ENCODE results near the gene LRRC70.
"Not testable (repeated sequence)": the region's sequence is repeated elsewhere in the genome, so short reads cannot be mapped to it uniquely, and the experiment has no call there.

LRRC70 gene, protein sequence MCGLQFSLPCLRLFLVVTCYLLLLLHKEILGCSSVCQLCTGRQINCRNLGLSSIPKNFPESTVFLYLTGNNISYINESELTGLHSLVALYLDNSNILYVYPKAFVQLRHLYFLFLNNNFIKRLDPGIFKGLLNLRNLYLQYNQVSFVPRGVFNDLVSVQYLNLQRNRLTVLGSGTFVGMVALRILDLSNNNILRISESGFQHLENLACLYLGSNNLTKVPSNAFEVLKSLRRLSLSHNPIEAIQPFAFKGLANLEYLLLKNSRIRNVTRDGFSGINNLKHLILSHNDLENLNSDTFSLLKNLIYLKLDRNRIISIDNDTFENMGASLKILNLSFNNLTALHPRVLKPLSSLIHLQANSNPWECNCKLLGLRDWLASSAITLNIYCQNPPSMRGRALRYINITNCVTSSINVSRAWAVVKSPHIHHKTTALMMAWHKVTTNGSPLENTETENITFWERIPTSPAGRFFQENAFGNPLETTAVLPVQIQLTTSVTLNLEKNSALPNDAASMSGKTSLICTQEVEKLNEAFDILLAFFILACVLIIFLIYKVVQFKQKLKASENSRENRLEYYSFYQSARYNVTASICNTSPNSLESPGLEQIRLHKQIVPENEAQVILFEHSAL

DNA sequence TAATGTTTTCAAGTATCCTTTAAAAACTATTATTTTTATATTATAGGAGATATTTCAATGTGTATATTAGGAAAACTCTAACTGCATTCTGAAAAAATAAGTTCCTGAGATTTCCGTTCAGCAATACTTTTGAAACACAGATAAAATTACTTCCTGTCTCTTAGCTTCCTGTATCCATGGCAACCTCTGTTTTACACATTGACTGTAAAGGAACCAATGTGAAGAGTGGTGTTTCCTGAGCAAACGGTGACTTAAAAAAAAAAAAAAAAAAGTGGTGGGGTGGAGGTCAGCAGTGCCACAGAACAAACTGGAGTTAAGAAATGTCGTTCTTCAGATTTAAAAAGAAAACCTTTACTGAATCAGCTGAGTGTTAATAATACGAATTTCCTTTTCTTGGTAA is at the start of gene LRRC70:
Gene LRRC70 (plus strand): TSS at position 280 of the 400 bp plus-strand sequence. CDS start 620 bp downstream, outside the sequence.
- DNase-seq = peak; percentile 84

DNA sequence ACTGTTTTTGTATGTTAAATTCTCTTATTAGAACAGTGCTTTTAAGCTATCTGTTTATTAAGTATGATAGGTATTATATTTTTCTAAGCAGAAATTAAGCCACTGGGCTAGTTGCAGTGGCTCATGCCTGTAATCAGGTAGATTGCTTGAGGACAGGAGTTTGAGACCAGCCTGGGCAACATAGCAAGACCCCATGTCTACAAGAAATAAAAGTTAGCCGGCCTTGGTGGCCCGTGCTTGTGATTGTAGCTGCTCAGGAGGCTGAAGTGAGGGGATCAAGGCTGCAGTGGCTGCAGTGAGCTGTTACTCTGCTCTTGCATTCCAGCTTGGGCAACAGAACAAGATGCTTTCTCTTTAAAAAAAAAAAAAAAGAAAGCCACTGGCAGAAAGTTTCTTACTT is 45.0 kb upstream of the LRRC70 start:
- no peak for DNase-seq

DNA sequence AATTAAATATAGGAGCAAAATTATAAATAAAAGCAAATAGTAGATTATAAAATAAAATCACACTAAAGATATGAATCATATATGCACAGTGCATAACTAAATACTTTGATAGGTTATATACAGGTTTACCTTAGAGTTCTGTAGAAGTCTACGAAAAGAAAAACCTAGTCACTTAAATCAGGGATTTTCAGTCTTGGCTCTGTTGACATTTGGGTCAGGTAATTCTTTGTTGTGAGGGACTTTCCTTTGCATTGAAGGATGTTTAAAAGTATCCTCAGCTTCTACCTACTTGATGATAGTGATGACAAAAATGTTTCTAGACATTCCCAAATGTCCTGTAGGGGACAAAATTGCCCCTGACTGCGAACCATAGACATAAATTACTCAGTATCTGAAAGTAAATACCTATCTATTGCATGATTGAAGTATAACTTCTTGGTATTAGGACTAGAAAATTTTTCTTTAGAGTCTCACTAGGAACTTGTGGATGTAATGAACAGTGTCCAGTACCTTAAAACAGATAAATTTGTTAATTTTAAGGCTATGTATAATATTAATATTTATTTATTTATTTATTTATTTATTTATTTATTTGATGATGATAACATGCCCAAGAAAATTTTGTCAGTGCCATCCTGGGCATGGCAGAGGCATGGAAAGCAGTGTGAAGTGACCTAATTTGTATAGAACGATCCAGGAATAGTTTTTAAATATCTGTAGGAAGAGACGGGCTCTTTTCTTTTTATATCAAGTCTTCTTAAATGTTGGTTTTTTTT is 44.0 kb upstream of the LRRC70 start:
- no peak for DNase-seq

DNA sequence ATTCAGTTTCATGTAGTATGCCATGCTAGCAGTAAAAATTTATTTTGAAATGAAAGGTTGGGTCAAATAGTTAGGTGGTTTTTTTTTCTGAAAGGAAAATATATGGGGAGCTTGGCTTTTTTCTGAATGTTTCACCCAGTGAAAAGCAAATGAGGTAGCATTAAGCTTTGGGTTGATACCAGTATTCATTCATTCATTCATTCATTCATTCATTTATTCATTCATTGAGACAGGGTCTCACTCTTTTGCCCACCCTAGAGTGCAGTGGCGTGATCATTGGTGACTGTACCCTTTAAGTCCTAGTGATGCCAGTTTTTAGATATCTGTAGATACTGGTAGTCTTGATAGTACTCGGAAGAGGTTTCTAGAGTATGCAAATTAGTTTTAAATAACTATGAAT is 42.4 kb upstream of the LRRC70 start:
- DNase-seq = no peak

DNA sequence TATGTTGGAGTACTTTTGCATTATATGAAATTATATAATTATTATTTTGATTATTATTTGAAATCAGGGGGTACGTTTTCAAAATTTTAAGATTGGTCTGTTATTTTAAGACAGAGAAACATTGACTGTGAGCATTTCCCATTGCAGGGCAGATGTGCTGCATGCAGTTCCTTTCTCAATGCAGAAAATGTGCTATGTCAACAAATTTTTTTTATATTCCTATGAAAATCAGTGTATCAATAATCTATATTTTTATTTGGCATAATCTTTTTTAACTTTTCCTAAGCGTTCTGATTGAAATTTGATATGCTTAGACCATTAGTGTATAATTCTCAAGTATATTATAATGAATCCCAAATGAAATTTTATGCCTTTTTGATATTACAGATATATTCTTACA is 41.8 kb upstream of the LRRC70 start:
- DNase-seq = no peak

DNA sequence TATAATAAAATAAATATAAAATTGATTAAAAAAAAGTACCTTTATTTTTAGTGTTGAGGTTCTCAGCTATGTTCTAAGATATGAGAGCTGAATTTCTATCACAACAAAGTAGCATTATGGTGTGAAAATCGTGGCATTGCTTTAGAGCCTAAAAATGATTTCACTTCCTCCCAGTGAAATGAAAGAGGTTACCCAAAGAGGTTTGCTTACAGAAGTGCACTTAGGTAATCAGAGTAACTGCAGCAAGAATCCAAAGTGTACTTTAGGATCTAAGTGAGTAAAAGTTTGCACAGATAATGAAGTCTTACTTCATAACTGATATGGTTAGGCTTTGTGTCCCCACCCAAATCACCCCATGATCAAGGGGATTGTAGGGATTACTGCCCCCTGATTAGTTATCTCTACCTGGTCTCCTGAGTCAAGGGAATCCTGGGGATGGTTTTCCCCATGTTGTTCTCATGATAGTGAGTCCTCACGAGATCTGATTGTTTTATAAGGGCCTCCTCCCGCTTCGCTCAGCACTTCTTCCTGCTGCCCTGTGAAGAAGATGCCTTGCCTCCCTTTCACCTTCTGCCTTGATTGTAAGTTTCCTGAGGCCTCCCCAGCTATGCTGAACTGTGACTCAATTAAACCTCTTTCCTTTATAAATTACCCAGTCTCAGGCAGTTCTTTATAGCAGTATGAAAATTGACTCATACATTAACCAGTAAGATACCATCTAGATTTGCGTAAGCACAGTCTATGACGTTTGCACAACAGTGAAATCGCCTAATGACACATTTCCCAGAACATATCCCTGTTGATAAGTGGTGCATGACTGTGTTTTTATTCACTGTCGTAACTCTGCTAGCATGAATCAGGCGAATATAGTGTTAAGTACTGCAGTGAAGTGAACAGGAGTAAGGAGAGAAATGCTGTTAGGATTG is 40.3 kb upstream of the LRRC70 start:
- peak; percentile 75 for DNase-seq

DNA sequence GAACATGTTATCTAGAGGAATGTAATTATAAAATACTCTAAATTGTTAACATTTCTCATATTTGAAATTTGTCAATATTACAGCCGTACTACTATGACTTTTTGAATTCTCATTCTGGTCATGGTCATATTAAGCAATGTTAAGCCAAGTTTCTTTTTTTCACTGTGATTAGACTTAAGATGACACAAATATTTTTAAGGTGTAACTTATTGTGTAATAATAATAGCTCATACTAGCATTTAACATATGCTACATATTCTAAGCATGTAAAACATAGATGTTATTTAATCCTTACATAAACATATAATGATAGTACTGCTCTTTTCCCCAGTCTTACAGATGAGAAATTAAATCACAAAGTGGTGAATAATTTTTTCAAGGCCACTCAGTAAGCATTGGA is 35.9 kb upstream of the LRRC70 start:
- no peak for DNase-seq

DNA sequence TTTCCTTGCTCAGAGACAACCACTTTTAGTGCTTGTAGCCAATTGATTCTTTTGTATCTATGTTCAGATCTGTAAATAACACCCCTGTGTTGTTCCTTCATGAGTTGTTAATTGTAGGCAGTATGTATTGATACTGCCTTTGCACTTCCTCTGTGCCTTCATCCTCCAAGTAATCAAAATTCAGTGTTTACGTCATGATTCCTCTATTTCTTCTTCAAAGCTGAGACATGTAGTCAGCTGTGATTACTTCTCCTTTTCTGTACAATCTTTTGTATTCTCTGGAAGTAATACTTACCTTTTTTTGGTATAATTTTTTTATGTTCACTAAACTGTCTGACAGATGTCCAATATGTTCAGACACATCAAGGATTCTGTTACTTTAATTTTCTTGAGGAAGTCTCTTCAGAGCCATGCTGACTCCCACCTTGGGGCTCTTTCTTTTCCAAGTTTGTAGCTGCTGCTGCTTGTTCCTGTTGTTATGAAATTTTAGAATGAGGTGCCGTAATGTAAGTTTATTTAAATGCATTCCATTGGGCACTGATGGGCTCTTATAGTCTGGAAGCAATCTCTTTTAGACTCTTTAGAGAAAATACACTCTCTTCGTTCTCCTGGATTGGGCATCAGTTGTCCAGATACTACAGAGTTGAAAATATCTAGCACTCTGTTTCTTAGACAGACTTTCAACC is 30.5 kb upstream of the LRRC70 start:
- DNase-seq = peak; percentile 72

DNA sequence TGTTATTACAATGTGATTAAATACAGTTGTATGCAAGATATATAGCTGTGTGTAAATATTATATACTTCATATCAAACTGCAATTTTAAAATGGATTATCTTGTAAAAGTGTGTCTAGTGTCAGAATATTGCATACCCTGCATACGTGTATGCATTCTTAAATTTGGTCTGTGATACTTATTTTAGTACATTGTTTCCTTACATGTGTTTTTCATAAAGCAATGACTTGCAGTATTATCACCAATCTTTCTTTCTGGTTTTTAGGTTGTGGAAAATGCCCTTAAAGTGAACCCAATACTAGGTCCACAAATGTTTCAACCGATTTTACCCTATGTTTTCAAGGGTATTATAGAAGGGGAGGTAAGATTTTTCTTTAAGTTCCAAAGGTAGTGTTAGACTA is 28.5 kb upstream of the LRRC70 start:
- no peak for DNase-seq

DNA sequence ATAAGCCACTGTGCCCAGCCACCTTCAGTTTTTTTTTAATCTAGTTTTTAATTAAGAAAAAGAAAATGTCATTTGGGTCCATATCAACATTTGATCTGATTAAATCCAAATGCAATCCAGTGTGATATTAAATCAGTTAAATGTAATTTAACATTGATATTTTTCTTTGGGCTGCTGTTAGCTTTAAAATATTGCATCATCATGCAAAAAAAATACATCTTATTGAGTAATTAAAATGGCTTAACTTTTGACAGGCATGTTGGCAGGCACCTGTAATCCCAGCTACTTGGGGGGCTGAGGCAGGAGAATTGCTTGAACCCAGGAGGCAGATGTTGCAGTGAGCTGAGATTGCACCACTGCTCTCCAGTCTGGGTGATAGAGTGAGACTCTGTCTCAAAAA is 22.7 kb upstream of the LRRC70 start:
- DNase-seq = no peak

DNA sequence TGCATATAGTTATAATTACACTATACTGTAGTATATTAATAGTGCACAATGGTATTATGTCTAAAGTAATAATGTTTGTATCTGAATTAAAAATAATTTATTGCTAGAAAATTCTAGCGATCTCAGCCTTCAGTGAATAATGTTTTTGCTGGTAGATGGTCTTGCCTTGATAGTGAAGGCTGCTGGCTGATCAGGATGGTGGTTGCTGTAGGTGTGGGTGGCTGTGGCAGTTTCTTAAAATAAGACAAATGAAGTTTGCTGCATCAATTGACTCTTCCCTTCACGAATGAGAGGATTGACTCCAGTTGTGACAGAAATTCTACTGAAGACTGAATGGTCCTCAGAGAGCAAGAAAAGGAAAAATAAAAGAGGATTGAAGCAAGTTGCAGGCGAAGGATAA is 19.7 kb upstream of the LRRC70 start:
- no peak for DNase-seq

DNA sequence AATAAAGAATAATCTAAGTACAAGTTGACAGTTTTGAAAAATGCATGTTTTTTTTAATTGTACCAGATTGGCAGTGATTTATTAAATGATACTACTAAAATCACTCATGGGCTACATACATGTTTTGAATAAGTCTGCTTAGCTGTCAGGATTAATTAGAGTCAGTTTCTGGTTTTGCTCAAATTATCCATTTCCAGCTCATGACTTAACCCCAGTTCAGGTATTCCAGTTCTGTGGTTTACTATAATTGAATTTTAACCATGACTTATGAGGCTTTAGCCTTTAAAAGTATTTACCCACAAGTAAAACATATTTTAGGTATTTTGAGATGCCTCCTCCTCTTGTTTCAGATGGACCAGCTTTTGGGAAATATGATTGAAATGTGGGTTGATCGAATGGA is 17.8 kb upstream of the LRRC70 start:
- no peak for DNase-seq

DNA sequence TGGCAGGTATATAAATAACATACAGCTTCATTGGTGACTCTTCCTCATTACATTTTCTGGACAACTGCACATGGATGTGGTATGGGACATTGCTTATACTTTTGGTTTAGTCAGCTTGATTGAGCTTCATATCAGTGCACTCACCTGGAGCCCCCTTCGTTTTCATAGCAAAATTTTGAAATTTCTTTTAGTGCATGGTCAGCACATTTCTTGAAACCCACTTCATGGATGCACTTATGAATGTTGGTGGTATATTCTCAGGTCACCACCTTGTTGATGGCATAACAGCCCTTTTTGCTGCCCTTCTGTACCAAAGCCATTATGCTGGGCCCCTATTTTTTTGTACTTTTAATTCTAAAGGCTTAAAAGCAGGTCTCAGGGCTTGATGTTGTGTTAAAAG is 16.7 kb upstream of the LRRC70 start:
- no peak for DNase-seq

DNA sequence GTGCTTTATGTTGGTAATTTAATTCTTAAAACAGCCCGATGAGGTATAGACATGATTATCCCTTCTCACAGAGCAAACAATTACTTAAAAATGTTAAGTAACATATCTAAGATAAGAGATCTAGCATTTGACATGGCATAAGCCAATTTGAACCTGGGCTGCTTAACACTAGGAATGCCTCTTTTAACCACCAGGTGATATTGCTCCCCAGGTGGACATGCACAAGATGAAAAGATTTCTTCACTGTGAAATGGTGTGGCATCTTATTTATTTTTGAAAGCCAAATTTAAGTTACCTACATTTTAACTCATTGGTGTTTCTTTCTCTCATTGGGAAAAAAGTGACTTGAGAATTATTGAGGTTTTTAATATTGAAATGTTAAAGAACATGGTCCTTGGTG is 15.8 kb upstream of the LRRC70 start:
- no peak for DNase-seq

DNA sequence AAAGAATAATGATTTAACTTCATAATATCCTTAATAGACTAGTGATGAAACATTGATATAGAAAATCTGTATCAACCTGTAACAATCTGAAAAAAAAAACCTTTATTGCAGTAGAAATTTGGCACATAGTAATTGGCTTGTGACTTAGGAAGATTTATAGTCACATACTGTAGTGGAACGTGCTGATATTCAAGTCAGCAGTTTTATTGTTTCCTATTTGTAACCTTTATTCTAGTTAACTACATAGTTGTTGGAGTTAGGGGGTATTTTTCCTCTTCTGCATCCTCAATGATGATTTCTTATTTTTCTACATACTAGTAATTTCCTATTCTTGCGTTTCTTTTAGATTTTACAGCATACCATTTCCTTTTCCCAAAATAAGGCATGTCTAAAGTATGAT is 14.5 kb upstream of the LRRC70 start:
- DNase-seq = no peak

DNA sequence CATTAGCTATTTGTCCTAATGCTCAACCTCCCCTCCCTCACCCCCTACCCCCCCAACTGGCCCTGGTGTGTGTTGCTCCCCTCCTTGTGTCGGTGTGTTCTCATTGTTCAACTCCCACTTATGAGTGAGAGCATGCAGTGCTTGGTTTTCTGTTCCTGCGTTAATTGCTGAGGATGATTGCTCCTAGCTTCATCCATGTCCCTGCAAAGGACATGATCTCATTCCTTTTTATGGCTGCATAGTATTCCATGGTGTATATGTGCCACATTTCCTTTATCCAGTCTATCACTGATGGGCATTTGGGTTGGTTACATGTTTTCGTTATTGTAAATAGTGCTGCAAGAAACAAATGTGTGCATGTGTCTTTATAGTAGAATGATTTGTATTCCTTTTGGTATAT is 12.9 kb upstream of the LRRC70 start:
- not testable (repeated sequence) for DNase-seq

DNA sequence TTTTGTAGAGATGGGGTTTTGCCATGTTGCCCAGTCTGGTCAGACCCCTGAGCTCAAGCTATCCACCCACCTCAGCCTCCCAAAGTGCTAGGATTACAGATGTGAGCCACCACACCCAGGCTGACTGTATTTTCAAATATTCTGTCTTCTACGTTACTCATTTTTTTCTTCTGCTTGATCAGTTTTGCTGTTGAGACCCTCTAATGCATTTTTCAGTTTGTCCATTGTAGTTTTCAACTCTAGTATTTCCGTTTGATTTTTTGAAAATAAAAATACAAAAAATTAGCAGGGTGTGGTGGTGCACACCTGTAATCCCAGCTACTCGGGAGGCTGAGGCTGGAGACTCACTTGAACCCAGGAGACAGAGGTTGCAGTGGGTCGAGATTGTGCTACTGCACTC is 10.5 kb upstream of the LRRC70 start:
- no peak for DNase-seq

DNA sequence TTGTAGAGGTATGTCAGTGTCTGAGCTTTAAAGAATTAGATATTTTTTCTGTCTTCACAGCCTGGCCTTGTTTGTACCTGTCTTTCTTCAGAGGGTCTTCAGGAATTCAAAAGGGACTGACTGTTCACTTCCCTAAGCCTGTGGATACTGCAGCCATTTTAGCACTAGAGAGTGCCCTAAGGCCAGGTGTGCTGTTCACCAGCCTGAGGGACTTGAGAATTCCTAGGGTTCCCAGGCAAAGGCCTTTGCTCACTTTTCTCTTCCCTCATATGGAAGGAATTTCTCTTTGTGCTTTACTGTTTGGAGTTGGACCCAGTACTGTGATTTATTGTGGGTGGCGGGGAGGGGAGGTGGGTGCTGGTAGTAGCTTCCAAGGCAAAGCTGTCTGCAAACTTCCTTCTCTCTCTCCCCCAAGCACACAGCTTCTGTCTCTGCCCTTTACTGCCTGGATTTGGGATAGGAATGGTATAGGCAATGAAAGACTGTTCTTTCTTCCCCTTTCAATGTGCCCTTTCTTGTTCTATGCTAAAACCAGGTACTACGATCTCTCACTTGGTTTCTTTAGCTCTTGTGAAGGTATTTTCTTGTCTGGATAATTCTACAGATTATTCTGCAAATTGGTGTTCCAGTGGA is 9.7 kb upstream of the LRRC70 start:
- no peak for DNase-seq

DNA sequence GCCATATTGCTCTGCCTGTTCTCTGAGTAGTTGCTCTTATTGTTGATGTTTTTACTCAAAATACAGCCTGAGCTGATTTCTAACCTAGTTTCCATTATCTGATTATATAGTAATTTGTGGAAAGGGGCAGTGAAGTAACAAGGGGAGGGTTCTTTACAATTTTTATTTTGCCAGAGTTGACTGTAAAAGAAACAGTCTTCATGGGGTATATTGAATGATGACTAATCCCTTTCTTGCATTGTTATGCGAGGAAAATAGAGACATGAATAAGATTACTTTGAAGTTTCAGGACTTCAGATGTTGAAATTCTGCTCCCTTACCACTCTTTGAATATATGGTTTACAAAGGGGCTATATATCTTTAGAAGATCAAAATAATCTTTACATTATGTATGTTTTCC is 9.1 kb upstream of the LRRC70 start:
- DNase-seq = no peak

DNA sequence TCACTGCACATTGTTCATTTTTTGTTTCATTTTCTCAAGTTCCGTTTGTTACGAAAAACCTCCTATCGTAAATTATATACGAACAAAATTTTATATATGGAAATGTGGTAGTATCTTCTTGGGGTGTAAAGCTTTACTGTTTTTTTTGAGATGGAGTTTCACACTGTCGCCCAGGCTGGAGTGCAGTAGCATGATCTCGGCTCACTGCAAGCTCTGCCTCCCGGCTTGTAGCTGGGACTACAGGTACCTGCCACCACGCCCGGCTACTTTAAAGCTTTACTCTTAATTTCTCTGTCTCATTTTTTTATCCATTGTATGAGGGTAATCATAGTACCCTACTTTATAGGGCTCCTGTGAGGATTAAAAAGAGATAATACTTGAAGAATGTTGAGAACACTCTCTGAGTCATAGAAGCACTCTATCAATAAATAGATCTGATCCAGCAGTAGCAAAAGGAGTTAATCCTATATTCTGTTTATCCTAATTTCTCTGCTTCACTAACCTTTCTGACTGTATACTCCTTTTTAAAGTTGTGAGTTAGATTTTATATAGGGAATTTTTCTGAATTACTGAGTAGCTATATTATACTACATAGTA is 5.6 kb upstream of the LRRC70 start:
- DNase-seq = peak; percentile 40

DNA sequence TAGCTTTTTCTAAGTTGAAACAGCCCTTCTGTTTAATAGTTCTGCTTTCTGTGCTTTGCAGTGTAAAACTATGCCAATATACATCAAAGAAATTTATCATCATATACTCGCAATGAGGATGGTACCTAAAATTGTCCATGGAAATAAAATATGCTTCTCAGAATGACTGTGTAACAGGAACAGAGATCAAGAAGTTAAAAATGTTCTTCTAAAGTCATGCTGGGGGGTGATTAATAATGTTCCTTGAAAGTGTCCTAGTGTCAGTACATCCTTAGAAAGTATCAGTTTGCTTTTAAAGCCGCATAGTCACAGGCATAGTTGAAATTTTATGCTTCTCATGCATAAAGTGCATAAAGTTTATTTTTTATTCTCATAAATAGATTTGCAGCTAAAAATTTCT is 4.0 kb upstream of the LRRC70 start:
- DNase-seq = no peak

Data from inflammatory macrophage treated with lipopolysaccharide for 4 hours (primary cell).